GM11168 (cell line): Measurements from ENCODE around the gene UPB1.

Experiments used
- in situ Hi-C: fragments of 300-500 bp; cut with MboI; formaldehyde crosslinking; loops from one replicate; pipeline ENCODE4 v1.12.0; 2022; ENCODE audit warnings: low sequenced_read_pairs; ENCODE audit not compliant: unreplicated experiment

The UPB1 gene

DNA sequence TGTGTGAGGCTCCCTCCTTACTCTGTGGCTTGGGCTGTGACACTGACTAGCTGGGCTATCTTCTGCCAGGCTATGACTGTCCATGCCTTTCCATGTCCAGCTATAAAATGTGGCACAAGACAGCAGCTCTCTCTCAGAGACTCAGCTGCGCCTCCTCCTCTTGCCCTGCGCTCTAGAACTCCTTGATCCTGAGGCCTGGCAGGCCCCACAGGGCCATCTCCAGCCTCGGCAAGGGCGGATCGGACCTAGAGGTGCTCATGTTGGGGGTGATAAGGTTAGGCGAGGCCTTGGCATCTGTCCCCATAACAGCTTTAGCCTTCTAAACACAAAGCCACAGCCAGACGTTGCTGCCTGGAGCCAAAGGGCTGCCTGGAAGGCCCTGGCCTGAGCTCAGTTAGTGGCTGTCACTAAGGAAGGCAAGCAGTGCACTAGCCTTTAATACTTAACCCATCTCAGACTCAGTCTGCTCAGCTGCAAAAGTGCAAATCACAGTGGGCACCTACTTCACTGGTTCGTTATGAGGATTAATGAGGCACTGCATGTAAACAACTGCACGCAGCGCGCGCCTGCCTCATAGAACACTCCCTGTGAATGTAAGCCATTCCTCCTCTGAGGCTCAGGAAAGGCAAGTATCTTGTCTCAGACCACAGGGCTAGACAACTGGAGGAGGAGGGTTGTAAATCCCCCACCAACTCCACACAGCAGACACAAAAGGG lies 58.6 kb downstream of the UPB1 start:
- in situ Hi-C loops = no loop called here

DNA sequence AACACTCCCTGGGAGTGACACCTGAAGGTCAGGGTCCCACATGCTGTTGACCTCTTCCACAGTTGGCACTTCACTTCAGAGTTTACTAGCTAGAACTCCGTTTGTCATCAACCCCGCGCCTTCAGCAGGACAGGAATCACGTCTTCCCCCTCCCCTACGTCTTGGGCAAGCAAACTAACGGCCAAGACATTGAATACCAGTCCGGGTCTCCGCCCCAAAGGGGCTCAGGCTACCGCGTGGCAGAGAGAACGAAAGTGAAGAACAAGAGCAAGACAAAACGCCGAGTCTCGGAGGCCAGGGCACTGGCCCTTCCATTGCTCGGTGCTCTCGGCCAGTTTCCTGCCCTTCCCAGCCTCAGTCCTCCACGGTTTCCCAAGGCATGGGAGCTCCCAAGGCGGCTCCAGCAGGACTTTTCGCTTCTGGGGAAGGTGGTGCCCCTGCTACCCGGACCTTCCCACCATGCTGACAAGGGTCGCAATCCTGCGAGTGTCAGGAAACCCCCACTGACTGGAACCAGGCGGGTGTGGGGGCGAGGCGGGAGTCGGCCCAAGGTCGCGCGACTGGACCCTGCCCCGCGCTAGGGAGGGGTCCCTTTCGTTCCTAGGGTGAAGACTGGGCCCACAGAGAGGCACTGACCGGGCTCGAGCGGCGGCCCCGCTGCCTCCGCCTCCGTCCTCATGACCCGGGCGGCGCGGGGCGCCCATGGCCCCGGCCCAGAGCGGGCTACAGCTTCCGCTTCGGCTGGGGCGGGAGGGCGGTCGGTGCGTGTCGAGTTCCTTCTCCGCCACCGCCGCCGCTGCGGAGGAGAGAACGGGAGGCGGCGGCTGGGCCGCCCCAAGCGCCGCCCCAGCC lies 59.4 kb downstream of the UPB1 start, which contains the start of gene GUCD1:
Gene GUCD1, minus strand, starts transcription at position 826 of the 852 bp plus-strand sequence. Its CDS starts 147 bp downstream, at position 679.
- in situ Hi-C loops = no loop called here

DNA sequence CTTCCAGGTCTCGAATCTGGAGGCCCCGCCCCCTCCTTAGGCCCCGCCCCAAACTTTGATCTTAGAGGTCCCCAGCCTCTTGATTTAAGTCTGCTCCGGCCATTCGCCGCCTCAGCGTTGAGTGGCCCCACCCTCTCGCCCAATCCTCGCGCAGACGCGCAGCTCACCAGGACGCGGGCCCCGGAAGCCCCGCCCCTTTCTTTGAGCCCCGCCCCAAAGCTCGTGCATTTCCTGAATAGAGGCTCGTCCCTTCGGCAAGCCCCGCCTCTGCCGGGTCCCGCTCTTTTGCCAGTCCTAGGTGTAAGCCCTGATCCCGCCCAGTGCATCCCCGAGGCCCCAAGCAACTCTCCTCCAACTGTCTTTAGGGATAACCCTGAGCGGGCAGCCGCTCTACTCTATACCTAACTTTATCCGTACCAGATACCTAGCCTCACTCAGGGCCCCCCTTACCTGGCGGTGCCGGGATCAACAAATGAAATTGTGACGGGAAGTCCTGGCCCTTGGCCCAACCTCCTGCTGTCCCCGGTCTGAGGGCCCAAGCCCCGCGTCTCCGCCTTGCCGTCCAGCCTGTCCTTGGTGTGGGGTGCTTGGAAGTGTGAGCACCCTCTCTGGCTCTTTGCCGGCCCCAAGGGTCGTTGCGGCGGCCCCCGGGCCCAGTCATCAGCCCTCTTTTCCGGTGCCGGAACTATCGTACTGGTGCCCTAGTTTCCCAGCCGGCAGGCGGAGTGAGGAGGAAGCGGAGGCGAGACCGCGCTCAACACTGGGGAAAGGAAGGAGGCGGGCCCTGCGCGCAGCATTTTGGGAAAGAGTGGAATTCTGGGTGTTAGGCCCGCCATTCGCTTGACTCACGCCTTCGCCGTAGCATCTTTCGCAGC lies 60.3 kb downstream of the UPB1 start, which contains the start of gene SNRPD3:
Gene SNRPD3, plus strand, starts transcription at position 835 of the 875 bp plus-strand sequence. CDS start 1,676 bp downstream, outside the sequence.
- in situ Hi-C loops = no loop called here

DNA sequence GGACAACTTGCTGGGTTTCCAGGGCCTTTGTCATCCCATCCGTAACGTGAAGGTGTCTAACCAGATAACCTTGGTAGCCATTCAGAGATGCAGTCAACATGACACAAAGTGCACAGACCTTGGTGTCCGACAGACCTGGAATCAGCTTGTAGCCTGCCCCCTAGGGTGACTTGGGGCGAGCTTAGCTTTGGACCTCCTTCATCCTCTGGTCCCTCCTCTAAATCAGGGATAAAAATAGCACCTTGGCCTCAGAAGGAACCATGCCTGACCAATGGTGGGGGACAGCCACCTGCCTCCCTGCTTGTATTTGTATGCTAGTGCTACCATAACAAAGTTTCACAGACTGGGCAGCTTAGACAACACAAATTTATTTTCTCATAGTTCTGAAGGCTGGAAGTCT lies 64.3 kb downstream of the UPB1 start:
- in situ Hi-C loops = no loop called here

DNA sequence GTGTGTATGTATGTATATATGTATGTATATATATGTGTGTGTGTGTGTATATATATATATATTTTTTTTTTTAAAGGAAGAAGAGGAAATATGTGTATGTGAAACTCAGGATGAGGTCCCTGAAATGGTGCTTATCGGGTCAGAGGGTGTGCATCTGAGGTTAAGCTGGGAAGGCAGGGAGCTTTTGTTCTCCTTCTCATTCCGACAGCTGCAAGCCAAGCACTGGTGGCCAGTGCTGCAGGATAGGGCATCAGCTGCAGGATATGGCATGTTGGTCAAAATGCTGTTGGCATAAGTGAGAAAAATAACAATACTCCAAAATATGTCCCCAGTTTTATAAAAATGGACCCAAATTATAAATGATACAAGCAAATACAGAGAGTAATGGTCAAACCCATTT lies 68.1 kb downstream of the UPB1 start:
- in situ Hi-C loops = no loop called here

DNA sequence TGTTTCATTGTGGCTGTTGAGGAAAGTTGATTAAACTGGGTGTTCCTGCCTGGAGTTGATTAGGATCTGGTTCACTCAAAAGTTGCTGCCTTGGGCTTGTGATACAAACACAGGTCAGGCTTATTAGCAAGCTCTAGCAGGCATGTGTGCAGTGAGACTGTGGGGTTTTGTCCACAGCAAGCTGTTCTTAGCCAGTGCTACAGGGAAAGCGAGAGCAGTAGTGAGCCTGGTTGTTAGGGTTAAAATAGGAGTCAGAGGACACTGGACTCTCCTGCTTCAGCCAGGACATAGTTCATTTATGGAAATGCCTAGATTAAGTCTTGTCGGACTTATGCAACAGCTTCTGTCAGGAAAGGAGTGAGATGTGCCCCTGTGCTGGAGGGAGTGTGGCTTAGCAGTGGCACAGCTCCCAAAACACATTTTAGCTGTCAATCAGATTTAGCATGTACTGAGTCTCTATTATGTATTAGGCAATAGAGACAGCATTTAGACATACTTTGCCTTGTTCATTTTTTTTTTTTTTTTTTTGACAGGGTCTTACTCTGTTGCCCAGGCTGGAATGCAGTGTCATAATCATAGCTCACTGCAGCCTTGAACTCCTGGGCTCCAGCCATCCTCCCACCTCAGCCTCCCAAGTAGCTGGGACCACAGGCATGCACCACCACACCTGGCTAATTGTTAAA lies 69.4 kb downstream of the UPB1 start:
- in situ Hi-C loops = no loop called here

DNA sequence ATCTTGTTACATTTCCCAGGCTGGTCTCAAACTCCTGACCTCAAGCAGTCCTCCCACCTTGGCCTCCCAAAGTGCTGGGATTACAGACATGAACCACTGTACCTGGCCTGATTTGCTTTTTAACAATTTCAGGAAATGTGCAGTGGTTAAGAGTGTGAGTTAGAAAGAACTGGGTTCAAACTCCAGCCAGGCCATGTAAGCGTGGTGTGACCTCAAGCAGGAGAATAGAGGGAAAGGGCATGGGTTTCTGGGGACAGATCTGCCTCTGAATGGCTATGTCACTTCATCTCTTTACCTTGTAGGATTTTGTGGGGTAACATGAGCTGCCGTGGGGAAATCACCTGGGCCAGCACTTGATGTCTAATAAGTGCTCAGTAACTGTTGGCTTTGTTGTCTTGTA lies 69.9 kb downstream of the UPB1 start:
- in situ Hi-C loops = no loop called here

DNA sequence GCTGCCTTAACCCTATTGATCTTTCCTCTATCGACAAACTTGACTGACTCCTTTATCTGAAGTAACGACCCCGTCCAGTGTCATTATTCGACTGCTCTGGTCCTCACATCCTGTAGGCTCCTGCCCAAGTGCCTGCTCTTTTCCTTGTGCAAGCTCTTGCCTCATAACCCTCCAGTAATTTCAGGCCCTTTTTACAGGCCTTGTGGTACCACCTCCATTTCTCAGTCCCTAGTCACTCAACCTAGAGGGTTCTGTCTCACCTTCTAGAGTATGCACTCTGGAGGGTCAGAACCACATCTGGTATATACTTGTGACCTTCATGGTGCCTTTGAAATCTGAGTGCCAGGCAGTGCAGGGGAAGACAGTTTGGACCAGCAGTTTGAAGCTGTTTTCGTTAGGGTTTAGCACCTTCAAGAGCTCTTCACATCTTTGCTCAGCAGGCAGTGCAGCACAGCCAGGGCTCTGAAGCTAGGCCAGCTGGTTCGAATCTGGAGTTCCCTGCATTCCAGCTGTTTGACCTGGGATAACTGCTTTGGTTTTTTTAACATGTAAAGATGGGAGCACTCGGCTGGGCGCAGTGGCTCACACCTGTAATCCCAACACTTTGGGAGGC lies 71.9 kb downstream of the UPB1 start:
- in situ Hi-C loops = no loop called here

DNA sequence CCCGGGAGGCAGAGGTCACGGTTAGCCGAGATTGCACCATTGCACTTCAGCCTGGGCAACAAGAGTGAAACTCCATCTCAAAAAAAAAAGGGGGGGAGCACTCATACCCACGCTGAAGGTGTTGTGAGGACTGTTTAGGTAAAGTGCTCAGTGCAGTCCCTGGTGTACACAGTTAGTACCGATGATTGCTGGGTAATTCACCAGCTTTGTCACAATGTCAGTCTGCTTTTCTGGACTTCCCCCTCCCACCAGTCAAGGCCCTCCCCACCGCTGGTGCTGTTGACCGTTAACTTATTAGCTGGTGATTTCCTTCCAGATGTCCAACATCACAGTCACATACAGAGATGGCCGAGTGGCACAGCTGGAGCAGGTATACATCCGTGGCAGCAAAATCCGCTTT lies 72.5 kb downstream of the UPB1 start:
- in situ Hi-C loops = no loop called here

DNA sequence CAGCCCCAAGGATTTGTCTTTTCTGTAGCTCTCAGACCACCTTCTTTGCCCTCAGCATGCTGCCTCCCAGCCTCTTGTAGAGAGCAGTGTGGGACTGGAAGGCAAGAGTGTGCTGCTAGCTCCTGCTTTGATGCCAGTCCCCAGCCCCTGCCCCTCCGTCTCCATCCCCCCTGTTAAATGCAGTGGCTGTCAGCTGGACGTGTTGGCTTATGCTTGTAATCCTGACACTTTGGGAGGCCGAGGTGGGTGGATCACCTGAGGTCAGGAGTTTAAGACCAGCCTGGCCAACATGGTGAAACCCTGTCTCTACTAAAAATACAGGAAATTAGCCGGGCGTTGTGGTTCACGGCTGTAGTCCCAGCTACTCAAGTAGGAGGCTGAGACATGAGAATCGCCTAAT lies 76.1 kb downstream of the UPB1 start:
- in situ Hi-C loops = no loop called here

DNA sequence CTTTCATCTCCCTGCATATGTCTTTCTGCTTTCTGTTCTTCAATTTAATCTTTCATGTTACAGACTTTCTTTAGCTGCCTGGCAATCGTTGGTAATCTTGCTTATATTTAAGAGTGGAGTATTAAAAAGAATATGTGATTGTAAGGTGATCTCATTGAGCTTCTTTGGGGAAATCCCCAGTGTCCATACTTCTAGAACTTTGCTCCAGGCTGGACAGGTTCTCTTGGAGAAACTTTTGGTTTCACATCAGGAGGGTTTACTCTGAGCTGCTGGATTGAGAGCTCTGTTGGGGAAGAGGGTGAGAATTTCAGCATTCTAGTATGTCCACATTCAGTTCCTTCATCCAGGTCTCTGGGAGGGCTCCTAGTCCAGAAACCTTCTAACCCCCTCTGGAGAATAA lies 81.6 kb downstream of the UPB1 start:
- in situ Hi-C loops = no loop called here
